Nephron progenitor cell (in vitro differentiated cells): Measurements from ENCODE around the gene GLIS1.

Source experiments
- DNase-seq: peaks from one replicate; pipeline ENCODE4 v3.0.0; 2021
- H3K27ac Mint-ChIP-seq: 2 replicates; pipeline ENCODE4 v1.8.0; 2021; ENCODE audit warnings: mild to moderate bottlenecking, moderate library complexity, mixed read lengths
- H3K27me3 Mint-ChIP-seq: 2 replicates; pipeline ENCODE4 v1.8.0; 2021; ENCODE audit warnings: mild to moderate bottlenecking, low read depth, mixed read lengths; ENCODE audit not compliant: poor library complexity
- H3K36me3 Mint-ChIP-seq: 2 replicates; pipeline ENCODE4 v1.8.0; 2021; ENCODE audit warnings: low read depth, mixed read lengths
- H3K4me1 Mint-ChIP-seq: 2 replicates; pipeline ENCODE4 v1.8.0; 2021; ENCODE audit warnings: mixed read lengths
- H3K4me3 Mint-ChIP-seq: 2 replicates; pipeline ENCODE4 v1.8.0; 2021; ENCODE audit warnings: mild to moderate bottlenecking, moderate library complexity, mixed read lengths
- H3K9me3 Mint-ChIP-seq: 2 replicates; pipeline ENCODE4 v1.8.0; 2021; ENCODE audit warnings: mild to moderate bottlenecking, moderate library complexity, mixed read lengths
- TF ChIP-seq, protein P1 (sequence below): fragments of 200-600 bp; sonication (generic); IDR thresholded peaks from 2 replicates; pipeline ENCODE4 v1.5.0; 2021; ENCODE audit warnings: antibody characterized with exemption

GLIS1 gene

DNA sequence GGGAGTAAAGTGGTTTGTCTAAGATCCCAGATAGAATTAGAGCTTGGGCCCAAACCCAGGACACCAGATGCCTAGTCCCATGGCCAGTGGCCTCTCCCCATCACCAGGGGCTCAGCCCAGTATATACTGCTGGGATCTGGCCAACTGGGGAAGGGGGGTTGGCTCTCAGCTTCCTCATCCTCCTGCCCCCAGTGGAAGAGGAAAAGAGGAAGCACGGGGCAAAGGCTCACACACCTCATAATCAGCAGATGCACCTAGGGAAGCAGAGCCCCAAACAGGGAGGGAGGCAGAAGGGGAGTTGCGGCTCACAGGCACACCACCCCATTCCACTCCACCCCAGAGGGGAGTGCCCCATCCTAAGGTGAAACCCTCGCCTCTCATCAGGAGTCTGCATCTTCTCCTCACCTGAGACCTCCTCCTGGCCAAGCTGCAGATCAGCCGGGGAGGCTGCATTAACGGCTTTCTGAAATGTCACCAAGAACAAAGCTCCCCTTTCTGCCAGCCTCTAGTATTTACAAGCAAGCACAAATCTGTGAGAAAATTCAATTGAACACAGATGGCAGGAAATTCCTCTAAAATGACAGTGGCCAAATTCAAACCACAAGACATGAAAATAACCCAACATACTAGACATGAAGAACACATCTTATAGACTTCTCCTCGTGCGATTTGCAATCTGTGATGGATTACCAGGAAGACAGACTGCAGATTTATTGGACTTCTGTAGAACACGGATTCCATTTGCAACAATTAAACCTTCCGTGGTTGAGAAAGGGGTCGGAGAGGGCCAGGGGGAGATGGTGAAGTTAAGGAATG lies 82.8 kb downstream of the GLIS1 start:
- Mint-ChIP-seq H3K9me3 (no peaks in the 10 kb centered on the region), H3K4me3 (no peak overlapping the region), H3K4me1 (peaks cover 21% of the 10 kb centered on the region), H3K27me3 (peaks cover 36% of the 10 kb centered on the region), H3K27ac (no peak overlapping the region), H3K36me3 (no peaks in the 10 kb centered on the region)
- TF ChIP-seq, protein P1, sequence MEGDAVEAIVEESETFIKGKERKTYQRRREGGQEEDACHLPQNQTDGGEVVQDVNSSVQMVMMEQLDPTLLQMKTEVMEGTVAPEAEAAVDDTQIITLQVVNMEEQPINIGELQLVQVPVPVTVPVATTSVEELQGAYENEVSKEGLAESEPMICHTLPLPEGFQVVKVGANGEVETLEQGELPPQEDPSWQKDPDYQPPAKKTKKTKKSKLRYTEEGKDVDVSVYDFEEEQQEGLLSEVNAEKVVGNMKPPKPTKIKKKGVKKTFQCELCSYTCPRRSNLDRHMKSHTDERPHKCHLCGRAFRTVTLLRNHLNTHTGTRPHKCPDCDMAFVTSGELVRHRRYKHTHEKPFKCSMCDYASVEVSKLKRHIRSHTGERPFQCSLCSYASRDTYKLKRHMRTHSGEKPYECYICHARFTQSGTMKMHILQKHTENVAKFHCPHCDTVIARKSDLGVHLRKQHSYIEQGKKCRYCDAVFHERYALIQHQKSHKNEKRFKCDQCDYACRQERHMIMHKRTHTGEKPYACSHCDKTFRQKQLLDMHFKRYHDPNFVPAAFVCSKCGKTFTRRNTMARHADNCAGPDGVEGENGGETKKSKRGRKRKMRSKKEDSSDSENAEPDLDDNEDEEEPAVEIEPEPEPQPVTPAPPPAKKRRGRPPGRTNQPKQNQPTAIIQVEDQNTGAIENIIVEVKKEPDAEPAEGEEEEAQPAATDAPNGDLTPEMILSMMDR, result no peak
- DNase-seq, result no peak

DNA sequence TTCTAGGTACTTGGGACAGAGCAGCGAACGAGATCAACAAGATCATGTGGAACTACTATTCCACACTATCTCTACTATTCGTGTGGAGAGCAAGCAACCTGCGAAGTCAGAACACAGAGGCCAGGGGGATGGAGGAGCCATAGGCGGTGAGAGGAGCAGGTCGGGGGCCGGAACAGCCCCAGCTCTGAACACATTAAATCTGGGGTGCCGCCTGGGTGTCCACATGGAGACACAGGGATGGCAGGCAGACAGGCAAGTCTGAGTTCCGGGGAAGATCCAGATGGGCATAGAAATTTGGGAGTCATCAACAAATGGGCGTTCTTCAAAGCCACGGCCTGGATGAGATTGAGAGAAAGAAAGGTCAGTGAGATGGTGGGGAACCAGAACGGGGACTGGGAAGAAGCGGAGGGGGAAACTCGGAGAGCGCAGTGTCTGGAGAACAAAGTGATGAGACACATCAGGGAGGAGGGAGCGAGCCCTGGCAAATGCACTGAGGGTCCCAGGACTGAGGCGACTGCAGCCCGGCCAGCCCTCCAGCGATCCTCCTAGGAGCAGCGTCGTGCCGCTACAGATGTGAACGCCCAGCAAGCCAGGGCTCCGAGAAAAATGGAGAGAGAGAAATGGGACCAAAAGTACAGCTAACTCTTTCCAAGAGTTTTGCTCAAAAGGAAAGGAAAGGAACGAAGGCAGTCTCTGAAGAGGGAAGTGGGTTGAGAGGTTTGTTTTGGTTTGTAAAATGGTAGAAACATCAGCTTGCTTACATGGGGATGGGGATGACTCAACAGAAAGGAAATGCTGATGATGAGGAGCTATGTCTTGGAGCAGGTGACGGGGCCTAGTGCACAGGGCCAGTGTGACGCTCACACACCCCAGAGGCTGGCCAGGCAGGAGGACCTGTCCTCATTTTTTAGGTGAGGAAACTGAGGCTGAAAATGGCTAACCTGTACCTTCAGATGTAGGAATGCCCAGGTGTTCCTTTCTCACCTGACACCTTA lies 84.5 kb downstream of the GLIS1 start:
- no peak for DNase-seq
- TF ChIP-seq, protein P1, result no peak
- Mint-ChIP-seq H3K36me3 (no peaks in the 10 kb centered on the region), H3K27ac (no peak overlapping the region), H3K9me3 (no peaks in the 10 kb centered on the region), H3K4me1 (peaks cover 15% of the 10 kb centered on the region), H3K27me3 (peaks cover 26% of the 10 kb centered on the region), H3K4me3 (no peak overlapping the region)

DNA sequence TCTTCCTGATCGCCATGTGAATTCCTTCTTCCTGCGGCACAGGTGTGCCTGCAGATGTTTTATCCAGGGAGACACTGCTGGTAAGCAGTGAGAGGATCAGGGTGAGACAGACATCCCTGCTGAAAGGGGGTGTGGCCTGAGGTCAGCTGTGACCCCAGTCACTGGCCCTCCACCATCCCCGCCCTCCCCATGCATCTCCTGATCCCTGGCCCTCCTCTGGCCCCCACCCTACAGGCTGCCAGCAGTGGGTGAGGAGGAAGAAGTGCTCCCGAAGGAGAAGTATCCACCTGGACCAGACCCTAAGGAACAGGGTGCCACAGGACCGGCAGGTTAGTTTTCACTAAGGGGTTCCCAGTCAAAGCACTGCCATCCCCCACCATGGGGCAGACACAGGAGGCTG lies 85.3 kb downstream of the GLIS1 start:
- Mint-ChIP-seq H3K4me1 (peaks cover 15% of the 10 kb centered on the region), H3K36me3 (no peaks in the 10 kb centered on the region)
- TF ChIP-seq, protein P1, result no peak

DNA sequence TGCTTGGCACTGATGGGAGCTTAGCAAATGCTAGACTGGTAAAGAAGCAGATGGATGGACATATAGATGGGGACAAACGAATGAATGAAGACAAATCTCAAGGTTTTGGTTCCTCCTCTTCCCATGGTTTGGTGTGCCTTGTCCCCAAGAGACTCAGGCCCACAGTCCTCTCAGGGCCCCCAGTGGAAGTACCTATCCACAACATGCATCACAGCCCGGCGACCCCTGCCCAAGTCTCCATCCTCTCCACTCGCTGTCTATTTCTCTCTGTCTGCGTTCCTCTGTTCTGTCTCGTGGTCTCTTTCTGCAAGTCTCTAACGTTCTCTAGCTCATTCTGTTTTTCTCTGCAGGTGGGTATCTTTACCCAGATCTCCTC lies 85.8 kb downstream of the GLIS1 start:
- DNase-seq, result no peak
- no peaks in the 10 kb centered on the region for H3K36me3 Mint-ChIP-seq
- H3K4me3 Mint-ChIP-seq, result no peak overlapping the region
- H3K9me3 Mint-ChIP-seq, result no peaks in the 10 kb centered on the region
- peaks cover 15% of the 10 kb centered on the region for H3K4me1 Mint-ChIP-seq
- TF ChIP-seq, protein P1, result no peak
- H3K27me3 Mint-ChIP-seq, result peaks cover 30% of the 10 kb centered on the region
- H3K27ac Mint-ChIP-seq, result no peak overlapping the region

More for the DNA sequence above, 85.3 kb downstream of the GLIS1 start:
- no peak overlapping the region for H3K4me3 Mint-ChIP-seq
- DNase-seq, result no peak
- peaks cover 27% of the 10 kb centered on the region for H3K27me3 Mint-ChIP-seq
- no peak overlapping the region for H3K27ac Mint-ChIP-seq
- no peaks in the 10 kb centered on the region for H3K9me3 Mint-ChIP-seq

DNA sequence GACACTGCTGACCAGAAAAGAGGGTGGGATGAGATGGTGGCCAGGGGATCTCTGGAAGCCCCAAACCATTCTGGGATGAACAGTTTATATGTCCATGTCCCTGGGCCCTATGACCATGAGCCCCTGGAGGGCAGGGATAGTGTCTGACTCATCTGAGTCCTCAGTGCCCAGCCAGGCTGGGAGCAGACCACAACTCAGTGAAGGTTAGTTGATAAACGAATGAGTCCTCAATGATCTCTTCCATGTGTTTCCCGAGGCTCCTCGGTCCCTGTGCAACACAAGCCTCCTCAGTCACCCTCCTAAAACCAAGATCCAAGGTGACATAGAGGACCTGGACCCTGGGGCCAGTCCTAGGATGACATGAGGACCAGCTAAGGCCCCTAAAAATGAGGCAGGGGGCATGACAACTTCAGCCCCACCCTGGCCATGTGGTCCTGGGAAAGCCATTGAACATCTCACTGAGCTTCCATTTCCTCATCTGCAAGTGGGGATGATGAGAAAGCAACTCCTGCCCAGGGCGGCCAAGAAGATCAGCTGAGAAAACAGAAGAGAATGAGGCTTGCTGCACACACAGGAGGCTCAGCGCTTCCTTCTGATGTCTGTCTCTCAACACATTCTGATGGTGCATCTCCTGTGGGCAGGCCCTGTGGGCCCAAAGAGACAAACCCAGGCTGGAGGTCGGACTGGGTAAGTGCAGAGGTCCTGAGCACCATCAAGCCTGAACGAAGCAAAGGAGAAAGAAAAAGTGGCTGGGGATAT lies 86.3 kb downstream of the GLIS1 start:
- Mint-ChIP-seq H3K27ac (no peak overlapping the region), H3K9me3 (no peaks in the 10 kb centered on the region), H3K27me3 (peaks cover 26% of the 10 kb centered on the region), H3K4me1 (peaks cover 15% of the 10 kb centered on the region), H3K4me3 (no peak overlapping the region), H3K36me3 (no peaks in the 10 kb centered on the region)
- DNase-seq, result no peak
- TF ChIP-seq, protein P1, result no peak
